Measurements from ENCODE around the gene KRT17.
"Not testable (repeated sequence)": the region's sequence is repeated elsewhere in the genome, so short reads cannot be mapped to it uniquely, and the experiment has no call there.

The KRT17 gene

GRCh38 chr17:41653892-41654677 lies 29.7 kb upstream of the KRT17 start:
- peak in 1 of 3 experiments; percentile 4 for DNase-seq

GRCh38 chr17:41653421-41653820 lies 29.0 kb upstream of the KRT17 start:
- no peak for DNase-seq

- DNase-seq = no peak
Observed at GRCh38 chr17:41652461-41652970, 28.1 kb upstream of the KRT17 start.

GRCh38 chr17:41651625-41652460 lies 27.5 kb upstream of the KRT17 start:
- DNase-seq = no peak

- DNase-seq = no peak
Observed at GRCh38 chr17:41650794-41651624, 26.6 kb upstream of the KRT17 start.

GRCh38 chr17:41649923-41650519 lies 25.6 kb upstream of the KRT17 start:
- DNase-seq = no peak

GRCh38 chr17:41648411-41649195 lies 24.2 kb upstream of the KRT17 start:
- DNase-seq = peak; percentile 63 to 83 (median 77)

- DNase-seq = peak; percentile 80 to 90 (median 85)
Observed at GRCh38 chr17:41647940-41648410, 23.6 kb upstream of the KRT17 start.

- DNase-seq = peak in 2 of 3 experiments; percentile 45 to 66
Observed at GRCh38 chr17:41647038-41647813, 22.9 kb upstream of the KRT17 start.

- DNase-seq = no peak
Observed at GRCh38 chr17:41642252-41643156, 18.1 kb upstream of the KRT17 start.

GRCh38 chr17:41640596-41640995 lies 16.2 kb upstream of the KRT17 start:
- DNase-seq = not testable (repeated sequence)

GRCh38 chr17:41639492-41640473 lies 15.4 kb upstream of the KRT17 start:
- no peak for DNase-seq

- DNase-seq = no peak
Observed at GRCh38 chr17:41638941-41639340, 14.6 kb upstream of the KRT17 start.

GRCh38 chr17:41638194-41638593 lies 13.8 kb upstream of the KRT17 start:
- DNase-seq = no peak

GRCh38 chr17:41636652-41637051 lies 12.3 kb upstream of the KRT17 start:
- no peak for DNase-seq

- DNase-seq = no peak
Observed at GRCh38 chr17:41635121-41636097, 11.0 kb upstream of the KRT17 start.

GRCh38 chr17:41634639-41635038 lies 10.3 kb upstream of the KRT17 start:
- no peak for DNase-seq

All from NCI-H1417 (cell line).